ENCODE results near the gene GMPR2. TPM values are rescaled to one million over a fixed set of nuclear protein-coding genes. Genes with fewer than 3 reads are reported as not detected.
A peak's percentile ranks its signal among the peaks of the same experiment; 100 is the strongest.
"Not testable (repeated sequence)": the region's sequence is repeated elsewhere in the genome, so short reads cannot be mapped to it uniquely, and the experiment has no call there.

The GMPR2 gene
- total and polyA plus RNA-seq, 8 donors = 63.6 to 117 (median 106) TPM

DNA sequence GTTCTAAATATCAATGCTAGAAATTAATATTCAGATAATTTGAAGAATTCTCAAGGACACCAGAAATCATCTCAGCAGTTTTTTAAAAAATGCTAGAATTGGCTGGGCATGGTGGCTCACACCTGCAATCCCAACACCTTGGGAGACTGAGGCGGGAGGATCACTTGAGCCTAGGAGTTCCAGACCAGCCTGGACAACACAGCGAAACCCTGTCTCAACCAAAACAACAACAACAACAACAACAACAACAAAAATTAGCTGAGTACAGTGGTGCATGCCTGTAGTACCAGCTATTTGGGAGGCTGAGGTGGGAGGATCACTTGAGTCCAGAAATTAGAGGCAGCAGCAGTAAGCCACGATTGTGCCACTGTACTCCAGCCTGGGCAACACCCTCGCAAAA, 13.6 kb upstream of the GMPR2 start:
- ATAC-seq (no peak), DNase-seq (no peak)
- Histone ChIP-seq H3K4me3 (no peak overlapping the region), H3K36me3 (peaks cover 0 to 9% of the 10 kb centered on the region in 2 donors), H3K9me3 (no peaks in the 10 kb centered on the region), H3K4me1 (peaks cover 6 to 21% of the 10 kb centered on the region in 2 donors), H3K27me3 (no peaks in the 10 kb centered on the region), H3K27ac (no peak overlapping the region)
- TF ChIP-seq, protein P1, sequence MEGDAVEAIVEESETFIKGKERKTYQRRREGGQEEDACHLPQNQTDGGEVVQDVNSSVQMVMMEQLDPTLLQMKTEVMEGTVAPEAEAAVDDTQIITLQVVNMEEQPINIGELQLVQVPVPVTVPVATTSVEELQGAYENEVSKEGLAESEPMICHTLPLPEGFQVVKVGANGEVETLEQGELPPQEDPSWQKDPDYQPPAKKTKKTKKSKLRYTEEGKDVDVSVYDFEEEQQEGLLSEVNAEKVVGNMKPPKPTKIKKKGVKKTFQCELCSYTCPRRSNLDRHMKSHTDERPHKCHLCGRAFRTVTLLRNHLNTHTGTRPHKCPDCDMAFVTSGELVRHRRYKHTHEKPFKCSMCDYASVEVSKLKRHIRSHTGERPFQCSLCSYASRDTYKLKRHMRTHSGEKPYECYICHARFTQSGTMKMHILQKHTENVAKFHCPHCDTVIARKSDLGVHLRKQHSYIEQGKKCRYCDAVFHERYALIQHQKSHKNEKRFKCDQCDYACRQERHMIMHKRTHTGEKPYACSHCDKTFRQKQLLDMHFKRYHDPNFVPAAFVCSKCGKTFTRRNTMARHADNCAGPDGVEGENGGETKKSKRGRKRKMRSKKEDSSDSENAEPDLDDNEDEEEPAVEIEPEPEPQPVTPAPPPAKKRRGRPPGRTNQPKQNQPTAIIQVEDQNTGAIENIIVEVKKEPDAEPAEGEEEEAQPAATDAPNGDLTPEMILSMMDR (IDR thresholded peaks at IDR 0.05) = no peak
- intact Hi-C loops (cut with DNase I) = no loop called here

DNA sequence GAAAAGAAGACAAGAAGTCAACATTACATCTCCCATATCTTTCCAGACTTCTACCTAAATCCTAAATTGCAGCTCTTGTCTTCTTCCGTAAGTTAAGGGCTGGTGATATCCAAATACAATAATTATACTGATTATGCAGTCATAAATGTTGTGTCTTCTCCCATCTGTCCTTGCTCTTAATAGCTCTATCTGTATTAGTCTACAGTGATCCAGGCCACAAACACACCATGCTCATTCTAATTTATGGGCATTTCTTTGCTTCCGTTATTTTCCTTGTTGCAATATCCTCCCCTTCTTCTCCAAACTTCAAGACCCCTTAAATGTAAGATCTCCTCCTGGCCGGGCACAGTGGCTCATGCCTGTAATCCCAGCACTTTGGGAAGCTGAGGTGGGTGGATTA, 13.2 kb upstream of the GMPR2 start:
- Histone ChIP-seq H3K27me3 (no peaks in the 10 kb centered on the region), H3K4me1 (peaks cover 6 to 16% of the 10 kb centered on the region in 2 donors), H3K4me3 (no peak overlapping the region), H3K36me3 (peaks cover 0 to 9% of the 10 kb centered on the region in 2 donors), H3K9me3 (no peaks in the 10 kb centered on the region), H3K27ac (no peak overlapping the region)
- no peak for ATAC-seq
- no peak for DNase-seq
- TF ChIP-seq, protein P1 (IDR thresholded peaks at IDR 0.05) = no peak
- intact Hi-C loops (cut with DNase I) = no loop called here

- H3K27ac ChIP-seq; H3K27me3 ChIP-seq; intact Hi-C loops (cut with DNase I); ATAC-seq; H3K4me1 ChIP-seq; DNase-seq; H3K9me3 ChIP-seq; H3K4me3 ChIP-seq: not testable (repeated sequence)
- H3K36me3 ChIP-seq = peaks cover 0 to 16% of the 10 kb centered on the region in 2 donors
These were observed 9.7 kb upstream of the GMPR2 start for GRCh38 chr14:24222987-24223386.

GRCh38 chr14:24224618-24225071, 8.1 kb upstream of the GMPR2 start:
- no peak for DNase-seq
- Histone ChIP-seq H3K27ac (peak overlapping the region in 1 of 2 donors; percentile 43), H3K9me3 (no peaks in the 10 kb centered on the region), H3K4me1 (peaks cover under 1 to 2% of the 10 kb centered on the region in 2 donors), H3K36me3 (peaks cover 0 to 19% of the 10 kb centered on the region in 2 donors), H3K4me3 (no peak overlapping the region), H3K27me3 (no peaks in the 10 kb centered on the region)
- no peak for ATAC-seq
- TF ChIP-seq, protein P1 (IDR thresholded peaks at IDR 0.05) = no peak
- intact Hi-C loops (cut with DNase I) = no loop called here

DNA sequence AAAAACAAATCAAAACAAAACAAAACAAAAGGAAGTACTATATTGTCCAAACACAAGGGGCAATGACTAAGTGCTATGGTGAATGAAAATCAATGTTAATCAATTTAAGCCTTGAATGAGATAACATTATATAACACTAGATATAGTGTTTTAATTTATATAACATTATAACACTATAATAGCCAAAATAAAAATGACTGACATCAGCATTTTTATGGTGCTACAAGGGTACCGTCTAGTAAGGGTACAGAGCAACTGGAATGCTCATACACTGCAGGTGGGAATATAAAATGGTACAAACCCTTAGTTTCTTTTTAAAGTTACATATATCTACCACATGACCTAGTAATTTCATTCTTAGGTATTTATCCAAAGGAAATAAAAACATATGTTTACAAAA, 6.3 kb upstream of the GMPR2 start:
- ATAC-seq (no peak), DNase-seq (no peak)
- Histone ChIP-seq H3K36me3 (peaks cover 0 to 19% of the 10 kb centered on the region in 2 donors), H3K4me3 (no peak overlapping the region), H3K27me3 (no peaks in the 10 kb centered on the region), H3K4me1 (peaks cover 7 to 16% of the 10 kb centered on the region in 2 donors), H3K27ac (no peak overlapping the region), H3K9me3 (no peaks in the 10 kb centered on the region)
- TF ChIP-seq, protein P1 (IDR thresholded peaks at IDR 0.05) = no peak
- intact Hi-C loops (cut with DNase I) = no loop called here

DNA sequence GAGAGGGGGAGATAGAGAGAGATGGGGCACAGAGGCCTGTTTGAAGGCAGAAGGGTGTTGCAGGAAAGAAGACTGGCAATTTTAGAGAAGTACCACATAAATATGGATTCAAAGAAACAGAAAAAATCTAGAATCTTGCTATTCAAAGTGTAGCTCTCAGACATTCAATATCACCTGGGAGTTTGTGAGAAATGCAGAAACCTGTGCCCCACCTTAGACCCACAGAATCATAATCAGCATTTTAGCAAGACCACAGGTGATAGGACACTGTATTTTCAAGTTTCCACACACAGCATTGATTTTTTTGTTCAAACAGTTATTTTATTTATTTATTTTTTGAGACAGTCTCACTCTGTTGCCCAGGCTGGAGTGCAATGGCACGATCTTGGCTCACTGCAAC, 3.8 kb upstream of the GMPR2 start:
- Histone ChIP-seq H3K27ac (no peak overlapping the region), H3K4me1 (peaks cover 16 to 26% of the 10 kb centered on the region in 2 donors), H3K4me3 (no peak overlapping the region), H3K9me3 (no peaks in the 10 kb centered on the region), H3K36me3 (peaks cover 0 to 19% of the 10 kb centered on the region in 2 donors), H3K27me3 (no peaks in the 10 kb centered on the region)
- TF ChIP-seq, protein P1 (IDR thresholded peaks at IDR 0.05) = no peak
- intact Hi-C loops (cut with DNase I) = no loop called here
- ATAC-seq = no peak
- DNase-seq = no peak
